Liver (tissue), 9 donors: ENCODE data around the gene STIM2. TPM values are rescaled to one million over a fixed set of nuclear protein-coding genes. Genes with fewer than 3 reads are reported as not detected.

Experiments used
- DNase-seq: peaks from one replicate; pipeline ENCODE4 v3.0.0-alpha.2; 2017; ENCODE audit warnings: low spot score
- H3K27ac ChIP-seq, 2 donors: one replicate each; pipeline ENCODE4 v1.7.0; 2013; ENCODE audit warnings: inconsistent platforms in 2 of 2, low read length in 2 of 2, control low read depth in 1 of 2, low read depth in 1 of 2, mild to moderate bottlenecking in 1 of 2
- H3K27me3 ChIP-seq, 4 donors: one replicate each; pipeline versions ENCODE4 v1.6.1 to v1.7.0; 2013; ENCODE audit warnings: low read length in 3 of 4, inconsistent platforms in 1 of 4, mild to moderate bottlenecking in 1 of 4, moderate library complexity in 1 of 4; ENCODE audit not compliant: control insufficient read depth in 4 of 4, insufficient read depth in 4 of 4
- H3K36me3 ChIP-seq, 4 donors: one replicate each; pipeline versions ENCODE4 v1.6.1 to v1.7.0; 2013; ENCODE audit warnings: low read length in 3 of 4, mild to moderate bottlenecking in 3 of 4, low read depth in 1 of 4, moderate library complexity in 1 of 4; ENCODE audit not compliant: control insufficient read depth in 4 of 4, insufficient read depth in 3 of 4
- H3K4me1 ChIP-seq, 4 donors: one replicate each; pipeline versions ENCODE4 v1.6.1 to v1.7.0; 2013; ENCODE audit warnings: low read length in 3 of 4, mild to moderate bottlenecking in 3 of 4, moderate library complexity in 1 of 4; ENCODE audit not compliant: control insufficient read depth in 4 of 4, insufficient read depth in 4 of 4
- H3K4me3 ChIP-seq, 3 donors: one replicate each; pipeline versions ENCODE4 v1.6.1 to v1.7.0; 2013; ENCODE audit warnings: low read length in 3 of 3, control low read depth in 1 of 3, low read depth in 1 of 3, mild to moderate bottlenecking in 1 of 3
- H3K9ac ChIP-seq, 2 donors: one replicate each; pipeline ENCODE4 v1.7.0; 2013; ENCODE audit warnings: low read length in 2 of 2, mild to moderate bottlenecking in 2 of 2, moderate library complexity in 2 of 2, control low read depth in 1 of 2, low read depth in 1 of 2
- H3K9me3 ChIP-seq, 4 donors: one replicate each; pipeline versions ENCODE4 v1.6.1 to v1.7.0; 2013; ENCODE audit warnings: low read length in 3 of 4; ENCODE audit not compliant: control insufficient read depth in 4 of 4
- ATF3 ChIP-seq: IDR thresholded peaks from 2 replicates; pipeline ENCODE4 v1.6.1; 2016; ENCODE audit warnings: antibody characterized with exemption
- CTCF ChIP-seq: fragments of 150-350 bp; IDR thresholded peaks from 2 replicates; pipeline ENCODE4 v1.5.1; 2017; ENCODE audit warnings: improper control_type of control experiment, low read depth, low read length; ENCODE audit not compliant: missing input control
- EGR1 ChIP-seq, 2 donors: IDR thresholded peaks; 2 replicates each; pipeline ENCODE4 v1.6.1; 2016 to 2018; ENCODE audit warnings: antibody characterized with exemption in 2 of 2, low read depth in 2 of 2
- FOXA1 ChIP-seq: IDR thresholded peaks from 2 replicates; pipeline ENCODE4 v1.6.1; 2016; ENCODE audit warnings: antibody characterized with exemption
- FOXA2 ChIP-seq: IDR thresholded peaks from 2 replicates; pipeline ENCODE4 v1.6.1; 2016; ENCODE audit warnings: antibody characterized with exemption
- GABPA ChIP-seq, 2 donors: IDR thresholded peaks in 1 of 2; conservative IDR thresholded peaks in 1 of 2; 2 replicates each; pipeline ENCODE4 v1.6.1; 2016; ENCODE audit warnings: antibody characterized with exemption in 2 of 2, mild to moderate bottlenecking in 1 of 2, moderate library complexity in 1 of 2
- HNF4A ChIP-seq, 2 donors: conservative IDR thresholded peaks; 2 replicates each; pipeline ENCODE4 v1.6.1; 2016; ENCODE audit warnings: antibody characterized with exemption in 2 of 2, mild to moderate bottlenecking in 2 of 2
- HNF4G ChIP-seq: IDR thresholded peaks from 2 replicates; pipeline ENCODE4 v1.6.1; 2016; ENCODE audit warnings: antibody characterized with exemption
- JUND ChIP-seq, 2 donors: IDR thresholded peaks; 2 replicates each; pipeline ENCODE4 v1.6.1; 2016; ENCODE audit warnings: antibody characterized with exemption in 2 of 2
- MAX ChIP-seq: IDR thresholded peaks from 2 replicates; pipeline ENCODE4 v1.6.1; 2016; ENCODE audit warnings: antibody characterized with exemption
- NR2F2 ChIP-seq: IDR thresholded peaks from 2 replicates; pipeline ENCODE4 v1.6.1; 2016; ENCODE audit warnings: antibody characterized with exemption
- RAD21 ChIP-seq, 2 donors: IDR thresholded peaks; 2 replicates each; pipeline ENCODE4 v1.6.1; 2016; ENCODE audit warnings: antibody characterized with exemption in 2 of 2, mild to moderate bottlenecking in 2 of 2
- REST ChIP-seq: IDR thresholded peaks from 2 replicates; pipeline ENCODE4 v1.6.1; 2016; ENCODE audit warnings: antibody characterized with exemption, mild to moderate bottlenecking
- RXRA ChIP-seq, 2 donors: IDR thresholded peaks; 2 replicates each; pipeline ENCODE4 v1.6.1; 2017 to 2018; ENCODE audit warnings: antibody characterized with exemption in 2 of 2, mild to moderate bottlenecking in 1 of 2
- SP1 ChIP-seq: IDR thresholded peaks from 2 replicates; pipeline ENCODE4 v1.6.1; 2018; ENCODE audit warnings: antibody characterized with exemption, mild to moderate bottlenecking
- TAF1 ChIP-seq: conservative IDR thresholded peaks from 2 replicates; pipeline ENCODE4 v1.6.1; 2016; ENCODE audit warnings: antibody characterized with exemption, mild to moderate bottlenecking
- YY1 ChIP-seq: IDR thresholded peaks from 2 replicates; pipeline ENCODE4 v1.6.1; 2016; ENCODE audit warnings: antibody characterized with exemption, mild to moderate bottlenecking
- ZBTB33 ChIP-seq: IDR thresholded peaks from 2 replicates; pipeline ENCODE4 v1.6.1; 2016; ENCODE audit warnings: antibody characterized with exemption
- WGBS: extraction: QIAGEN DNeasy Blood & Tissue Kit; methylation state at CpG from one replicate; pipeline ENCODE4 v1.1.7; 2013; 5-methylcytosine and 5-hydroxymethylcytosine counted together
- polyA plus RNA-seq, 2 donors: library from polyadenylated mRNA; stranded (reverse) in 1 of 2; unstranded in 1 of 2; fragments of 200-250 nt in 1 of 2; fragments of >200 nt in 1 of 2; fragmentation: Nextera tagmentation in 1 of 2; extraction: Ambion mirVana in 1 of 2; gene quantifications; one replicate each; pipeline versions ENCODE4 v1.2.1 to v1.2.3, GENCODE V29; 2013 to 2015
- total RNA-seq, 2 donors: library from RNA; depleted of rRNA; stranded (reverse); fragments of >200 nt; gene quantifications; one replicate each; pipeline ENCODE4 v1.2.3, GENCODE V29; 2014
- donor health status: healthy.
- donor health status: healthy.
- donor health status: healthy.
- donor health status: healthy.
- donor health status: healthy.

STIM2 gene
- total and polyA plus RNA-seq, 4 donors: 5.4 to 11.1 (median 6.9) TPM

GRCh38 chr4:26930964-26931363 is 70.3 kb downstream of the STIM2 start (continued):
- no peak for TF ChIP-seq ZBTB33

- no peak overlapping the region for H3K27ac ChIP-seq
- no peaks in the 10 kb centered on the region for H3K9me3 ChIP-seq
- H3K4me1 ChIP-seq: no peaks in the 10 kb centered on the region
- no peak overlapping the region for H3K9ac ChIP-seq
- no peaks in the 10 kb centered on the region for H3K27me3 ChIP-seq
- no peak for DNase-seq
- TF ChIP-seq JUND (IDR thresholded peaks at IDR 0.05) (no peak), FOXA1 (no peak), SP1 (no peak), RXRA (IDR thresholded peaks at IDR 0.05) (no peak), GABPA (IDR thresholded peaks at IDR 0.05 in 1 of 2, conservative IDR thresholded peaks at IDR 0.05 in 1 of 2) (no peak), YY1 (no peak), ZBTB33 (no peak), HNF4A (conservative IDR thresholded peaks at IDR 0.05) (no peak), TAF1 (no peak), RAD21 (IDR thresholded peaks at IDR 0.05) (no peak), NR2F2 (no peak), CTCF (no peak), REST (no peak), MAX (no peak), HNF4G (no peak), EGR1 (IDR thresholded peaks at IDR 0.05; ENCODE audit: low read depth in 2 of 2) (no peak), FOXA2 (no peak), ATF3 (no peak)
- no peaks in the 10 kb centered on the region for H3K36me3 ChIP-seq
- H3K4me3 ChIP-seq: no peak overlapping the region
- WGBS: 100% methylated on average over 1 of the region's 1 CpG
Measured at GRCh38 chr4:26931451-26931850, 70.8 kb downstream of the STIM2 start.
